Fibroblast of villous mesenchyme (primary cell): ENCODE measurements around the gene MYBPH. TPM values are rescaled to one million over a fixed set of nuclear protein-coding genes. Genes with fewer than 3 reads are reported as not detected.

Experiments used
- DNase-seq: peaks from one replicate; pipeline ENCODE4 v3.0.0-alpha.2; 2010; ENCODE audit warnings: low read depth
- H3K4me3 ChIP-seq: 2 replicates; pipeline ENCODE4 v1.5.1; 2011; ENCODE audit warnings: low read depth, mild to moderate bottlenecking, low read length
- total RNA-seq: library from RNA; depleted of rRNA; stranded (reverse); fragments of >200 nt; gene quantifications from 2 replicates; pipeline ENCODE4 v1.2.3, GENCODE V29; 2012
- TF ChIP-seq, protein P1 (sequence below): IDR thresholded peaks from 2 replicates; pipeline ENCODE4 v1.5.1; 2012; ENCODE audit warnings: low read depth, mild to moderate bottlenecking, low read length; ENCODE audit not compliant: insufficient read depth

The MYBPH gene
- total RNA-seq, 1 donor: 0.43 TPM

- peak; percentile 16 for DNase-seq
- TF ChIP-seq, protein P1, sequence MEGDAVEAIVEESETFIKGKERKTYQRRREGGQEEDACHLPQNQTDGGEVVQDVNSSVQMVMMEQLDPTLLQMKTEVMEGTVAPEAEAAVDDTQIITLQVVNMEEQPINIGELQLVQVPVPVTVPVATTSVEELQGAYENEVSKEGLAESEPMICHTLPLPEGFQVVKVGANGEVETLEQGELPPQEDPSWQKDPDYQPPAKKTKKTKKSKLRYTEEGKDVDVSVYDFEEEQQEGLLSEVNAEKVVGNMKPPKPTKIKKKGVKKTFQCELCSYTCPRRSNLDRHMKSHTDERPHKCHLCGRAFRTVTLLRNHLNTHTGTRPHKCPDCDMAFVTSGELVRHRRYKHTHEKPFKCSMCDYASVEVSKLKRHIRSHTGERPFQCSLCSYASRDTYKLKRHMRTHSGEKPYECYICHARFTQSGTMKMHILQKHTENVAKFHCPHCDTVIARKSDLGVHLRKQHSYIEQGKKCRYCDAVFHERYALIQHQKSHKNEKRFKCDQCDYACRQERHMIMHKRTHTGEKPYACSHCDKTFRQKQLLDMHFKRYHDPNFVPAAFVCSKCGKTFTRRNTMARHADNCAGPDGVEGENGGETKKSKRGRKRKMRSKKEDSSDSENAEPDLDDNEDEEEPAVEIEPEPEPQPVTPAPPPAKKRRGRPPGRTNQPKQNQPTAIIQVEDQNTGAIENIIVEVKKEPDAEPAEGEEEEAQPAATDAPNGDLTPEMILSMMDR: no peak
Observed at GRCh38 chr1:203177470-203178039, 1.9 kb upstream of the MYBPH start.

GRCh38 chr1:203177036-203177405 is 1.4 kb upstream of the MYBPH start:
- DNase-seq: peak; percentile 21
- no peak overlapping the region for H3K4me3 ChIP-seq
- TF ChIP-seq, protein P1: no peak

More at GRCh38 chr1:203177470-203178039, 1.9 kb upstream of the MYBPH start:
- H3K4me3 ChIP-seq: no peak overlapping the region

- DNase-seq: no peak
- H3K4me3 ChIP-seq: no peak overlapping the region
- TF ChIP-seq, protein P1: no peak
Observed at GRCh38 chr1:203176273-203177035, 828 bp upstream of the MYBPH start.

DNA sequence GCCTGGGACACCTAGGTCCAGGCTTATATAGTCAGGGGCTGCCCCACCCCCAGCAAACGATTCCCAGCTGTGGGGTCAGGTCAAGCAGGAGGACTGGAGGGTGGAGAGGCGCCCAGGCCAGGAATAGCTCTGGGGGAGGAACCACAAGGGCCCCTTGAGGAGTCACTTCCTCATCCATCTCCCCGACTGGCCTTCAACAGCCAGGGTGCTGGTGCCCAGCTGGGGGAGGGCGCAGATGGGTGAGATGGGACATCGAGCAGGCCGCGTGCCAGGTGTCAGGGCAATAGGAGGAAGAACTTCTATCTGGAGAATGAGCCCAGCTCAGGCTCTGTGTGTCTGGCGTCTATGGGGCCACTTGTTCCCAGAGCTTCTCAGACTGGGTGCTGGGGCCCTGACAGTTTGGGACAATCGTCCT is 208 bp upstream of the MYBPH start:
- no peak overlapping the region for H3K4me3 ChIP-seq
- TF ChIP-seq, protein P1: no peak
- peak; percentile 8 for DNase-seq

DNA sequence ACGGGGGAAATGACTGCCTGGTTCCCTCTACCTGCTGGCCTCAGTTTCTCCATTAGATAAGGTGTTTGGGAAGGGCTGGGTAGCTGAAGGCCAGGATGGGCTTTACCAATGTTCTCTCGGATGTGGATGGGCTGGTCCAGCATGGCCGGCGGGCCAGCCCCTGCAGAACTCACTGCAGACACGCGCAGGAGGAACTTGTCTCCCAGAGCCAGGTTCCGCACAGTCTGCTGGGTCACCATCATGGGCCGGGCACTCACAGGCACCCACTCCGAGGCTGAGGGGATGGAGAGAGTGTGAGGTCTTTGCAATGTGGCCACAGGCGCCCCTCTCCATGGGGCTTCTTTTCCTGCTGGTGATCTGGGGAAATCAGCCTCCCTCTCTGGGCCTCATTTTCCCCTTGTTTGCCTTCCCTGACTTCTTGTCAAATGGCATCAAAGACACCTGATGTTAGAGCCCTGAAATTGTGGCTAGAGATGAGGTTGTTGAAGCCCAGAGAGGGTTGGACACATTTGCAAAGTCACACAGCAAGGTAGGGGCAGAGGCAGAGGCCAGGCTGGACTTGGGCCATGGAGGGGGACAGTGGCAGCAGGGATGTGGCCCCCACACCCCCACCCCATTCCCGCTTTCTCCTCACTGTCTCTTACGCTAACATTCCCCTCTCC is 1.2 kb downstream of the MYBPH start:
- no peak overlapping the region for H3K4me3 ChIP-seq
- TF ChIP-seq, protein P1: no peak
- no peak for DNase-seq

- no peak for DNase-seq
- TF ChIP-seq, protein P1: no peak
- H3K4me3 ChIP-seq: no peak overlapping the region
Observed at GRCh38 chr1:203173566-203173965, 2.1 kb downstream of the MYBPH start.
